H1 (cell line): Measurements from ENCODE around the gene TFE3.
A peak's percentile ranks its signal among the peaks of the same experiment; 100 is the strongest.

Experiments used
- GTF2F1 ChIP-seq: IDR thresholded peaks from 2 replicates; pipeline ENCODE4 v1.6.1; 2012; ENCODE audit warnings: low read depth, low read length, improper control_type of control experiment, borderline replicate concordance
- JUN ChIP-seq: IDR thresholded peaks from 2 replicates; pipeline ENCODE4 v1.6.1; 2011; ENCODE audit warnings: low read depth, mild to moderate bottlenecking, improper control_type of control experiment, low read length
- PHF8 ChIP-seq: fragments of 200-600 bp; sonication (generic); conservative IDR thresholded peaks from 2 replicates; pipeline ENCODE4 v1.7.1; 2012; ENCODE audit warnings: low read depth, mild to moderate bottlenecking, inconsistent platforms, low read length, moderate library complexity
- POLR2A ChIP-seq, 2 experiments: IDR thresholded peaks; 1 replicate in 1 of 2; 2 replicates in 1 of 2; pipeline ENCODE4 v1.6.1; 2011; ENCODE audit warnings: low read depth in 2 of 2, low read length in 2 of 2, mild to moderate bottlenecking in 2 of 2; ENCODE audit errors: control extremely low read depth in 1 of 2
- POLR2AphosphoS5 ChIP-seq: IDR thresholded peaks from 2 replicates; pipeline ENCODE4 v1.6.1; 2011; ENCODE audit warnings: low read depth, low read length
- SIRT6 ChIP-seq: IDR thresholded peaks from one replicate; pipeline ENCODE4 v1.7.1; 2012; ENCODE audit warnings: low read length, inconsistent platforms
- TAF1 ChIP-seq: IDR thresholded peaks from 2 replicates; pipeline ENCODE4 v1.6.1; 2011; ENCODE audit warnings: mild to moderate bottlenecking, low read depth, low read length
- TBP ChIP-seq: IDR thresholded peaks from 2 replicates; pipeline ENCODE4 v1.6.1; 2011; ENCODE audit warnings: low read depth, low read length, improper control_type of control experiment
- YY1 ChIP-seq: IDR thresholded peaks from 2 replicates; pipeline ENCODE4 v1.6.1; 2011; ENCODE audit warnings: low read depth, mild to moderate bottlenecking, low read length
- ZNF274 ChIP-seq: IDR thresholded peaks from 2 replicates; pipeline ENCODE4 v1.7.0; 2012; ENCODE audit warnings: low read length, borderline replicate concordance; ENCODE audit errors: extremely low read depth
- TF ChIP-seq, protein P1 (sequence below): IDR thresholded peaks from 2 replicates; pipeline ENCODE4 v1.6.1; 2011; ENCODE audit warnings: low read depth, mild to moderate bottlenecking, low read length; ENCODE audit not compliant: insufficient read depth
- TF ChIP-seq, protein P2 (sequence below): IDR thresholded peaks from 2 replicates; pipeline ENCODE4 v1.6.1; 2012; ENCODE audit warnings: inconsistent platforms
- TF ChIP-seq, protein P3 (sequence below), 3 experiments: IDR thresholded peaks; 1 replicate in 2 of 3; 2 replicates in 1 of 3; pipeline versions ENCODE4 v1.5.1 to v1.6.1; 2011; ENCODE audit warnings: low read length in 3 of 3, mild to moderate bottlenecking in 3 of 3, inconsistent platforms in 2 of 3, low read depth in 1 of 3, moderate library complexity in 1 of 3; ENCODE audit not compliant: insufficient read depth in 1 of 3; ENCODE audit errors: control extremely low read depth in 1 of 3
- TF ChIP-seq, protein P4 (sequence below): IDR thresholded peaks from 2 replicates; pipeline ENCODE4 v1.6.1; 2011; ENCODE audit warnings: low read length, improper control_type of control experiment

DNA sequence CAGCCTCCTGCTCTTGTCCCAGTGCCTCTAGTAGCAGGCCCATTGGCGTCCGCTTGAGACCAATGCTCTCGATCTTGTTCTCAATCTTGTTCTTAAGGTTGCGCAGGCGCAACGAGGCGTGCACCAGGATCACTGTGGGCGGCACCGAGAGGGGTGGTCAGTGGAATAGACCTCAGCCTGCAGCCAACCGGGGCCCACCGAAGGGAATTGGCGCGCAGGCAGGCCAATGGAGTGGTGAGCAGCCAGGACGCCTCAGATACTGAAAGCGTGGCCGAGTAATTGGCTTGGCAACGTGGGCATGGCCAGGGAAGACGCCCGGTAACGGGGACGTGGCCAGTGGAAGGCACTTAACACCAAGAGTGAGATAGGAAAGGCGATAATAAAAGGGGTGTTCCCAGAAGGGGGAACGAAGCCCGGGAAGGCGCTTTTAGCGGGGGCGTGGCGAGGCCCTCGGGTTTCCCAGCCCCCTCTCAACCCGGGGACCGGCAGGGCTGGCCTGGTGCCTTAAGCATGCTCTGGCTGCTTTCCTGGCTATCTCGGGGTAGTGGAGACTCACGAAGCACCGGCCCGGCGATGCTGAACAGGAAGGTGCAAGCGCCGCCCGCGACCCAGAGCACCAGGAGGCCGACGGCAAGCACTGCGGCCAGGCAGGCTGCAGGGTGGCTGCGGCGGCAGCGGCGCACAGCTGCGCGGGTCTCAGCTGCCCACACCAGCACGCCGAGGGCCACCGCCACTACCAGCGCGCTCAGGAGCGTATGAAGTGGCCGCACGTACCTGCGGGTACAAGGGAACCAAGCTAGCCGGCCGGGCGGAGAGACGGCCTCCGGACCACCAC, 28.9 kb upstream of the TFE3 start:
- TF ChIP-seq YY1 (no peak), GTF2F1 (no peak), POLR2A (IDR thresholded peaks at IDR 0.05; ENCODE audit: control extremely low read depth in 1 of 2, low read depth in 2 of 2, low read length in 2 of 2) (no peak; a peak in 1 of 3 replicates), TBP (no peak), SIRT6 (no peak), ZNF274 (no peak), JUN (no peak), PHF8 (no peak), TAF1 (no peak), POLR2AphosphoS5 (no peak; the same call in 1 of the 2 replicates)
- TF ChIP-seq, protein P1, sequence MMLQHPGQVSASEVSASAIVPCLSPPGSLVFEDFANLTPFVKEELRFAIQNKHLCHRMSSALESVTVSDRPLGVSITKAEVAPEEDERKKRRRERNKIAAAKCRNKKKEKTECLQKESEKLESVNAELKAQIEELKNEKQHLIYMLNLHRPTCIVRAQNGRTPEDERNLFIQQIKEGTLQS: no peak
- TF ChIP-seq, protein P2, sequence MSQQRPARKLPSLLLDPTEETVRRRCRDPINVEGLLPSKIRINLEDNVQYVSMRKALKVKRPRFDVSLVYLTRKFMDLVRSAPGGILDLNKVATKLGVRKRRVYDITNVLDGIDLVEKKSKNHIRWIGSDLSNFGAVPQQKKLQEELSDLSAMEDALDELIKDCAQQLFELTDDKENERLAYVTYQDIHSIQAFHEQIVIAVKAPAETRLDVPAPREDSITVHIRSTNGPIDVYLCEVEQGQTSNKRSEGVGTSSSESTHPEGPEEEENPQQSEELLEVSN: peak; percentile 77
- TF ChIP-seq, protein P3, sequence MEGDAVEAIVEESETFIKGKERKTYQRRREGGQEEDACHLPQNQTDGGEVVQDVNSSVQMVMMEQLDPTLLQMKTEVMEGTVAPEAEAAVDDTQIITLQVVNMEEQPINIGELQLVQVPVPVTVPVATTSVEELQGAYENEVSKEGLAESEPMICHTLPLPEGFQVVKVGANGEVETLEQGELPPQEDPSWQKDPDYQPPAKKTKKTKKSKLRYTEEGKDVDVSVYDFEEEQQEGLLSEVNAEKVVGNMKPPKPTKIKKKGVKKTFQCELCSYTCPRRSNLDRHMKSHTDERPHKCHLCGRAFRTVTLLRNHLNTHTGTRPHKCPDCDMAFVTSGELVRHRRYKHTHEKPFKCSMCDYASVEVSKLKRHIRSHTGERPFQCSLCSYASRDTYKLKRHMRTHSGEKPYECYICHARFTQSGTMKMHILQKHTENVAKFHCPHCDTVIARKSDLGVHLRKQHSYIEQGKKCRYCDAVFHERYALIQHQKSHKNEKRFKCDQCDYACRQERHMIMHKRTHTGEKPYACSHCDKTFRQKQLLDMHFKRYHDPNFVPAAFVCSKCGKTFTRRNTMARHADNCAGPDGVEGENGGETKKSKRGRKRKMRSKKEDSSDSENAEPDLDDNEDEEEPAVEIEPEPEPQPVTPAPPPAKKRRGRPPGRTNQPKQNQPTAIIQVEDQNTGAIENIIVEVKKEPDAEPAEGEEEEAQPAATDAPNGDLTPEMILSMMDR (IDR thresholded peaks at IDR 0.05; ENCODE audit: control extremely low read depth in 1 of 3, insufficient read depth in 1 of 3, low read depth in 1 of 3, low read length in 3 of 3): no peak
- TF ChIP-seq, protein P4, sequence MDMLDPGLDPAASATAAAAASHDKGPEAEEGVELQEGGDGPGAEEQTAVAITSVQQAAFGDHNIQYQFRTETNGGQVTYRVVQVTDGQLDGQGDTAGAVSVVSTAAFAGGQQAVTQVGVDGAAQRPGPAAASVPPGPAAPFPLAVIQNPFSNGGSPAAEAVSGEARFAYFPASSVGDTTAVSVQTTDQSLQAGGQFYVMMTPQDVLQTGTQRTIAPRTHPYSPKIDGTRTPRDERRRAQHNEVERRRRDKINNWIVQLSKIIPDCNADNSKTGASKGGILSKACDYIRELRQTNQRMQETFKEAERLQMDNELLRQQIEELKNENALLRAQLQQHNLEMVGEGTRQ: no peak
